Lower leg skin (tissue), 4 donors: ENCODE data around the gene CCM2. TPM values are rescaled to one million over a fixed set of nuclear protein-coding genes. Genes with fewer than 3 reads are reported as not detected.

Source experiments
- DNase-seq, 2 donors: peaks; one replicate each; pipeline ENCODE4 v3.0.0-alpha.2; 2019; ENCODE audit warnings: low spot score in 2 of 2
- H3K4me3 ChIP-seq: fragments of 200-600 bp; sonication (generic); 2 replicates; pipeline ENCODE4 v1.5.1; 2017; ENCODE audit warnings: mild to moderate bottlenecking, low read depth; ENCODE audit not compliant: poor library complexity, severe bottlenecking
- CTCF ChIP-seq, 3 donors: fragments of 450-650 bp; IDR thresholded peaks; one replicate each; pipeline ENCODE4 v1.5.1; 2016; ENCODE audit warnings: antibody characterized with exemption in 3 of 3, mild to moderate bottlenecking in 3 of 3, moderate library complexity in 2 of 3
- POLR2A ChIP-seq, 2 donors: fragments of 450-650 bp; IDR thresholded peaks; one replicate each; pipeline ENCODE4 v1.6.1; 2016 to 2017; ENCODE audit warnings: antibody characterized with exemption in 2 of 2, mild to moderate bottlenecking in 1 of 2, moderate library complexity in 1 of 2
- WGBS, 2 donors: methylation state at CpG; one replicate each; pipeline ENCODE4 v1.1.5; 2018; 5-methylcytosine and 5-hydroxymethylcytosine counted together
- intact Hi-C: fragments of 100-400 bp; cut with DNase I; formaldehyde crosslinking; loops from one replicate; pipeline ENCODE4 v1.15.0; 2023; ENCODE audit warnings: low total_unique reads
- total RNA-seq, 4 donors: library from RNA; depleted of rRNA; stranded (reverse); fragments of >200 nt; gene quantifications; one replicate each; pipeline ENCODE4 v1.1.0, GENCODE V29; 2016

The CCM2 gene
- total RNA-seq, 4 donors from 2014 or later = 25.1 to 45.7 (median 32.6) TPM

- no peak for DNase-seq
- TF ChIP-seq CTCF (IDR thresholded peaks at IDR 0.05) = no peak
- TF ChIP-seq POLR2A (IDR thresholded peaks at IDR 0.05) = no peak
- 80 to 82% methylated on average over 5 of the region's 5 CpGs for WGBS, 2 donors
- no peak overlapping the region for H3K4me3 ChIP-seq
- intact Hi-C loops = no loop called here
Observed at GRCh38 chr7:44994877-44995554, 5.0 kb upstream of the CCM2 start.

GRCh38 chr7:44995555-44996493 is 4.2 kb upstream of the CCM2 start:
- H3K4me3 ChIP-seq = no peak overlapping the region
- no peak for DNase-seq
- TF ChIP-seq POLR2A (IDR thresholded peaks at IDR 0.05) (no peak), CTCF (IDR thresholded peaks at IDR 0.05) (no peak)
- WGBS, 2 donors = 94% methylated on average over 8 of the region's 8 CpGs
- intact Hi-C loops = no loop called here

- WGBS, 2 donors = 74 to 84% methylated on average over 4 of the region's 4 CpGs
- no peak for DNase-seq
- TF ChIP-seq POLR2A (IDR thresholded peaks at IDR 0.05) (no peak), CTCF (IDR thresholded peaks at IDR 0.05) (no peak)
- H3K4me3 ChIP-seq = no peak overlapping the region
- intact Hi-C loops = no loop called here
Observed at GRCh38 chr7:44998153-44998871, 1.7 kb upstream of the CCM2 start.

GRCh38 chr7:44999245-45000092 is 532 bp upstream of the CCM2 start:
- intact Hi-C loops = no loop called here
- whole genome bisulfite sequencing, 2 donors = 0% methylated on average over 21 to 64 of the region's 66 CpGs
- TF ChIP-seq CTCF (IDR thresholded peaks at IDR 0.05) (no peak), POLR2A (IDR thresholded peaks at IDR 0.05) (no peak)
- peak overlapping the region; percentile 30 for H3K4me3 ChIP-seq
- peak; percentile 99 to 100 for DNase-seq

GRCh38 chr7:45001138-45001694 is 1.2 kb downstream of the CCM2 start:
- intact Hi-C loops = no loop called here
- H3K4me3 ChIP-seq = no peak overlapping the region
- TF ChIP-seq CTCF (IDR thresholded peaks at IDR 0.05) = no peak
- no peak for TF ChIP-seq POLR2A (IDR thresholded peaks at IDR 0.05)
- 17 to 28% methylated on average over 10 of the region's 10 CpGs for WGBS, 2 donors
- no peak for DNase-seq
